ENCODE results near the gene RFTN2.

The RFTN2 gene

GRCh38 chr2:197538412-197538811 is 137.0 kb downstream of the RFTN2 start:
- no peak for DNase-seq

All from activated effector memory CD4-positive, alpha-beta T cell treated with anti-CD3 and anti-CD28 coated beads, Interleukin-2, amount 50 U/mL, for 16 hours (primary cell).